Stimulated activated CD8-positive, alpha-beta memory T cell treated with anti-CD3 and anti-CD28 coated beads, Interleukin-4, amount 100 ng/mL, for 4 hours (primary cell): Measurements from ENCODE around the gene MICAL3.
"Not testable (repeated sequence)": the region's sequence is repeated elsewhere in the genome, so short reads cannot be mapped to it uniquely, and the experiment has no call there.

Source experiments
- DNase-seq, 2 donors: peaks; one replicate each; pipeline ENCODE4 v3.0.0-alpha.2; 2020; ENCODE audit warnings: low read depth in 2 of 2, low spot score in 1 of 2

The MICAL3 gene

GRCh38 chr22:18000441-18001039 is 23.8 kb downstream of the MICAL3 start:
- DNase-seq, result no peak

DNA sequence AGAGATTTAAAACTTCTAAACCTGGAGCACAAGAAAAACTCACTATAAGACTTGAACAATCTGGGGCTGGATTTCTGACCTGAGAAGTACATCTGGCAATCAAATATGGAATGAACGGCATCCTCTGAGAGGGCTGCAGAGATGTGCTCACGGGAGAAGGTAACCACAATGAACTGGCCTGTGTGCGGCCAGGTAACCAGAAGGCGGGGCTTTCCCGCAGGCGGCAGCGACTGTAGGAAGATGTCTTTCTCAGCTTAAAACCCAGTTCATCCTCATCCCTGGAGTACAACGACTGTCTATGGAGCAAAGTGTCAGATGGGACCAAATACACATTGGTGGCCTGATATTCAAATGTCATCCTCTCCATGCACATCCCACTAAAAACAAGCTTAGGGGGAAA is 24.5 kb downstream of the MICAL3 start:
- no peak for DNase-seq

DNA sequence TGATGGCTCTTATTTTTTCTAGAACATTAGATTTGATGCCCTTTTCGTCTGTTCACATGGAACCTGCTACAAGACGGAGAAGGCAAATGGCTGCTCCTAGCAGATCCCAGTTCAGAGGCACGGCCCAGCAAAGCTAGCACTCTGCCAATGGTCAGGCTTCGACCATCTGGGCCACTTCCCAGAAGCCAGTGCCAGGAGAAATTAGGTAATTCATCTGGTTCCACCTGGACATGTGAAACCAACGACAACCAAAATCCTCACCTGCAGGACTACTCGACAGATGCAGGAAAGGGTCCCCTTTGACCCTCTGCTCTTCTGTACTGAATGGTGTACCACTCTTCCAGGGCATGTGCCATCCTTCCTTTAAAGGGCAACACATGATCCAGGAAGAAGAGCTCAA is 25.4 kb downstream of the MICAL3 start:
- no peak for DNase-seq

DNA sequence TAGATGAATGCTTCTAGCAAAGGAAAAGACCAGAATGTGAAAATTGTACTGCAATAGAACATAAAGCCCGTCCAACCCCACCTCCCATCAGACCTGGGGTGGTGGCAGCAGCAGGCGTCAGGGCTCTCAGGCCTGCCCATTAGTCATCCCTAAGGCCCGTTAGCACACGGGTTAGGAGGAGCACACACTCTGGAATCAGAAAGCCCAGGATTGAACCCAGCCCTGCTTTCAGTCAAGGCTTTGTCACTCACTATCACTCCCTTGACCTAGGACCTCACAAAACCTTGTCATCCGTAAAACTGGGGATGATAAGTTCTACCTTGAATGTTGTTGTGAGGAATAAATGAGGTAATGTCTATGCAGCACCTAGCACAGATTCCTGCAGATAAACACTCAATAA is 26.9 kb downstream of the MICAL3 start:
- no peak for DNase-seq

DNA sequence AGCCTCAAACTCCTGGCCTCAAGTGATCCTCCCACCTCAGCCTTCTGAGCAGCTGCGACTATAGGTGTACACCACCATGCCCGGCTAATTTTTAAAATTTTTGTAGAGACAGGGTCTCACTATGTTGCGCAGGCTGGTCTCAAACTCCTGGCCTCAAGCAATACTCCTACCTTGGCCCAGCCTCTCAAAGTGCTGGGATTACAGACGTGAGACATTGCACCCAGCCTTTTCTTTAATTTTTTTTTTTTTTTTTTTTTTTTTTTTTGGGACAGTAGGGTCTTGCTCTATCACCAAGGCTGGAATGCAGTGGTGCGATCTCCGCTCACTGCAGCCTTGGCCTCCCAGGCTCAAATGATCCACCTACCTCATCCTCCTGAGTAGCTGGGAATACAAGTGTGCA is 29.1 kb downstream of the MICAL3 start:
- DNase-seq, result not testable (repeated sequence)

DNA sequence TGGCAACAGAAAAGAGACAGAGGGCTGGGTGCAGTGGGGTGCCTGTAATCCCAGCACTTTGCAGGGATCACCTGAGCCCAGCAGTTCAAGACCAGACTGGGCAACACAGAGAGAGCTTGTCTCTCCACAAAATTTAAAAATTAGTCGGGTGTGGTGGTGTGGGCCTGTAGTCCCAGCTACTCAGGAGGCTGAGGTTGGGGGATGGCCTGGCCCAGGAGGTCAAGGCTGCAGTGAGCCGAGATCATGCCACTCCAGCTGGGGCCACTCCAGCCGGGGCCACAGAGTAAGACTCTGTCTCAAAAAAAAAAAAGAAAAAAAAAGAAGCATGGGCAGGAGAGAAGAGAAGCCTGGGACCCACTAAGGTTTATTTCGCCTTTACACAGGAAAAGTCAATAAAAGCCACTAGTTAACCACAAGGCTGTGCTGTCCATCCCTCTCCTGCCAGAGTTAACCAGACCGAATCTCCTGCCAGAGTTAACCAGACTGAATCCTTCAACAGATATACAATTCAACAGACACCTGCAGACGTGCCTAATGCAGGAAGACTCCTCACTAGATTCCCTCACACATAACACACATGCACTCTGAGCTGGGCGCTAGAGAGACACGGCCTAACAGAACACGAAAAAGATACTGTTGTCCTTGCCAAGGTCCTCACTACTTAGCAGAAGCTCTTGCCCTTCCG is 29.8 kb downstream of the MICAL3 start:
- DNase-seq, result no peak

- not testable (repeated sequence) for DNase-seq
Measured at GRCh38 chr22:17992976-17993375, 31.4 kb downstream of the MICAL3 start.

- not testable (repeated sequence) for DNase-seq
Measured at GRCh38 chr22:17991992-17992391, 32.4 kb downstream of the MICAL3 start.

GRCh38 chr22:17990942-17991341 is 33.4 kb downstream of the MICAL3 start:
- DNase-seq, result no peak

- no peak for DNase-seq
Measured at GRCh38 chr22:17990147-17990546, 34.2 kb downstream of the MICAL3 start.

- no peak for DNase-seq
Measured at GRCh38 chr22:17988800-17989513, 35.4 kb downstream of the MICAL3 start.

GRCh38 chr22:17985606-17986005 is 38.8 kb downstream of the MICAL3 start:
- DNase-seq, result no peak

- not testable (repeated sequence) for DNase-seq
Measured at GRCh38 chr22:17985071-17985470, 39.3 kb downstream of the MICAL3 start.

DNA sequence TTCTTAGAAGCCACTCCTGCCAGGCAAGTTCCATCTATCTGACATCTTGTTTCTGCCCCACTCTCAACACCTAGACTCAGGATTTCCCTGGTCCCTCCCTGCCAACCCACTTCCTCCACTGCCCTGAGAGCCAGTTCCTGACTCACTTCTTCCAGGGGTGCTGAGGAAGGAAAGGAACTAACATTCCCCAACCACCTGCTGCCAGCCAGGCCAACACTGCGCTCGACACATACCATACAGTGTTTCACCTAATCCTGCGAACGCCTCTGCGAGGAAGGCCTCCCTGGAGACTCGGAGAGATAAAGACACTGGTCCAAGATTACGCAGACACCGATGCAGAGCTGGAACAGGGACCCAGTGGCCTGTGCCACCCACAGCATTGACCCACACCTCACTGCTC is 40.2 kb downstream of the MICAL3 start:
- DNase-seq, result no peak

GRCh38 chr22:17982572-17983141 is 41.7 kb downstream of the MICAL3 start:
- no peak for DNase-seq

GRCh38 chr22:17981497-17981896 is 42.9 kb downstream of the MICAL3 start:
- DNase-seq, result no peak

GRCh38 chr22:17980638-17981051 is 43.7 kb downstream of the MICAL3 start:
- DNase-seq, result no peak

- no peak for DNase-seq
Measured at GRCh38 chr22:17980015-17980590, 44.3 kb downstream of the MICAL3 start.

DNA sequence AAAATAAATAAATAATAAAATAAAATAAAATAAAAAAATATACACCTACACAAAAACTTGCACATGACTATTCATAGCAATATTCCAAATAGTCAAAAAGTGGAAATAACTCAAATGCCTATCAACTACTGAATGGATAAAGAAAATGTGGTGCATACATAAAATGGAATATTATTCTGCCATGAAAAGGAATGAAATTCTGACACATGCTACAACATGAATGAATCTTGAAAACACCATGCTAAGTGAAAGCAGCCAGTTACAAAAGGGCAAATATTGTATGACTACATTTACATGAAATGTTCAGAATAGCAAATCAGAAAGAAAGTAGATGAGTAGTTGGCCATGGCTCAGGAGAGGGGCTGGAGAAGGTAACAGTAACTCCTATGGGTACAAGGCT is 46.3 kb downstream of the MICAL3 start:
- DNase-seq, result no peak

DNA sequence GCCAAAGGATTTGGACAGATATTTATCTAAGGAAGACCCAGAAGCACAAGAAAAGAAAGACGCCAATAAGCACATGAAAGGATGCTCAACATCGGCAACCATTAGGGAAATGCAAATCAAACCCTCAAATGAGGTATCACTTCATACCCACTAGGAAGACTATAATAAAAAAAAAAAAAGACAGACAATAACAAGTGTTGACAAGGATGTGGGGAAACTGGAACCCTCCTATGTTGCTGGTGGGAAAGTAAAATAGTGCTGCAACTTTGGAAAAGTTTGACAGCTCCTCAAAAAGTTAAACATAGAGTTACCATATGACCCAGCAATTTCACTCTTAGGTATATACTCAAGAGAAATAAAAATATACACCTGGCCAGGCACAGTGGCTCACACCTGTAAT is 47.0 kb downstream of the MICAL3 start:
- DNase-seq, result no peak

DNA sequence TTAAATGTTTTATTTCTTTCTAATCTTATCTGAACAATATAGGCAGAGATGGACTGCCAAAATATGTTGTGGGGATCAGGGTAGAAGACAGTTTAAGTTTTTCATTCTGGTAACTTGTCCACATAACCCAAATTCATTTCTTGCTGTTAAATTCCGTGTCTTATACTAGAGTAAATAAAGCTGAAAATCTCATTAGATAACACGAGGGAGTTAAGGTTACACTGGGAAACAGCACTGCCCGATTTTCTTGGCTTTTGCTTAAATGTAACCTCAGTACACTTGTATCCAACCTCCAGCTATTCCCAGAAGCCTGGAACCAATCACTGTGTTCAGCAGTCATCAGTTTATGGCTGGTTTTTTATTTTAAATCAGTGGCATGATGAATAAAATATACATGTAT is 48.2 kb downstream of the MICAL3 start:
- DNase-seq, result no peak
